ENCODE data around the gene BMP15.

GRCh38 chrX:50952406-50952805 lies 41.9 kb downstream of the BMP15 start:
- TF ChIP-seq CTCF (conservative IDR thresholded peaks at IDR 0.05; ENCODE audit: low read depth, low read length) (no peak), EZH2 (IDR thresholded peaks at IDR 0.05; ENCODE audit: low read length, unreplicated experiment) (no peak)

Measured in PC-3 (cell line).